LoVo (cell line): ENCODE results near the gene ASB7.

Experiments
- DNase-seq: peaks from one replicate; pipeline ENCODE4 v3.0.0-alpha.2; 2016; ENCODE audit warnings: low spot score

The ASB7 gene

GRCh38 chr15:100597862-100598261 is 4.5 kb upstream of the ASB7 start:
- DNase-seq: no peak

GRCh38 chr15:100598655-100599054 is 3.7 kb upstream of the ASB7 start:
- no peak for DNase-seq

GRCh38 chr15:100601163-100601562 is 1.2 kb upstream of the ASB7 start:
- DNase-seq: peak; percentile 10

GRCh38 chr15:100601617-100602063 is 749 bp upstream of the ASB7 start:
- DNase-seq: no peak

GRCh38 chr15:100602823-100603393 is 519 bp downstream of the ASB7 start:
- DNase-seq: peak; percentile 41

GRCh38 chr15:100612539-100612938 is 10.2 kb downstream of the ASB7 start:
- no peak for DNase-seq

GRCh38 chr15:100613208-100613607 is 10.8 kb downstream of the ASB7 start:
- no peak for DNase-seq

- DNase-seq: no peak
Observed at GRCh38 chr15:100614336-100614735, 11.9 kb downstream of the ASB7 start.

GRCh38 chr15:100614918-100615317 is 12.5 kb downstream of the ASB7 start:
- no peak for DNase-seq

- DNase-seq: no peak
Observed at GRCh38 chr15:100615801-100616200, 13.4 kb downstream of the ASB7 start.

GRCh38 chr15:100616700-100617099 is 14.3 kb downstream of the ASB7 start:
- DNase-seq: no peak

GRCh38 chr15:100623301-100623700 is 20.9 kb downstream of the ASB7 start:
- DNase-seq: no peak

GRCh38 chr15:100627789-100628395 is 25.5 kb downstream of the ASB7 start:
- peak; percentile 85 for DNase-seq

- DNase-seq: peak; percentile 12
Observed at GRCh38 chr15:100628746-100629145, 26.4 kb downstream of the ASB7 start.

GRCh38 chr15:100631831-100632230 is 29.4 kb downstream of the ASB7 start:
- DNase-seq: no peak

- DNase-seq: no peak
Observed at GRCh38 chr15:100633763-100634075, 31.3 kb downstream of the ASB7 start.

GRCh38 chr15:100635406-100636071 is 33.1 kb downstream of the ASB7 start:
- peak; percentile 74 for DNase-seq

GRCh38 chr15:100638177-100638730 is 35.9 kb downstream of the ASB7 start:
- no peak for DNase-seq

- DNase-seq: no peak
Observed at GRCh38 chr15:100642213-100642949, 40.0 kb downstream of the ASB7 start.

GRCh38 chr15:100642950-100643338 is 40.6 kb downstream of the ASB7 start:
- DNase-seq: no peak

- no peak for DNase-seq
Observed at GRCh38 chr15:100645671-100646070, 43.3 kb downstream of the ASB7 start.

GRCh38 chr15:100648951-100649350 is 46.6 kb downstream of the ASB7 start:
- DNase-seq: no peak

- no peak for DNase-seq
Observed at GRCh38 chr15:100650685-100651084, 48.3 kb downstream of the ASB7 start.
